Body of pancreas (tissue), 4 donors: ENCODE results near the gene INVS. TPM values are rescaled to one million over a fixed set of nuclear protein-coding genes. Genes with fewer than 3 reads are reported as not detected.

Experiments
- ATAC-seq: fragments of 150-250 bp; one replicate; pipeline ENCODE4 v1.9.1; 2016
- DNase-seq, 4 donors: peaks; one replicate each; pipeline ENCODE4 v3.0.0-alpha.2; 2019
- H3K27ac ChIP-seq, 4 donors: fragments of 200-600 bp; sonication (generic); 1 replicate in 3 of 4; 2 replicates in 1 of 4; pipeline versions ENCODE4 v1.5.1 to v1.6.1; 2016 to 2019; ENCODE audit warnings: mild to moderate bottlenecking in 1 of 4, mixed read lengths in 1 of 4, moderate library complexity in 1 of 4
- H3K27me3 ChIP-seq, 2 donors: fragments of 200-600 bp; sonication (generic); one replicate each; pipeline ENCODE4 v1.6.0; 2016; ENCODE audit warnings: mild to moderate bottlenecking in 1 of 2
- H3K36me3 ChIP-seq, 2 donors: fragments of 200-600 bp; sonication (generic); replicated peaks in 1 of 2; 2 replicates each; pipeline ENCODE4 v1.5.1; 2016; ENCODE audit warnings: low read depth in 2 of 2; ENCODE audit not compliant: insufficient read depth in 1 of 2
- H3K4me1 ChIP-seq: fragments of 200-600 bp; sonication (generic); one replicate; pipeline ENCODE4 v1.6.0; 2016
- H3K4me3 ChIP-seq, 2 donors: fragments of 200-600 bp; sonication (generic); 1 replicate in 1 of 2; 2 replicates in 1 of 2; pipeline ENCODE4 v1.5.1; 2016 to 2019
- H3K9me3 ChIP-seq, 3 donors: fragments of 200-600 bp; sonication (generic); 1 replicate in 2 of 3; 2 replicates in 1 of 3; pipeline ENCODE4 v1.5.1; 2016
- CTCF ChIP-seq, 7 experiments: fragments of 450-650 bp in 4 of 7; fragments of 200-600 bp in 3 of 7; sonication (generic) in 3 of 7; IDR thresholded peaks; one replicate each; pipeline ENCODE4 v1.5.1; 2016 to 2019; ENCODE audit warnings: antibody characterized with exemption in 7 of 7
- POLR2A ChIP-seq, 3 donors: fragments of 450-650 bp; IDR thresholded peaks; one replicate each; pipeline ENCODE4 v1.6.1; 2016; ENCODE audit warnings: antibody characterized with exemption in 3 of 3, mild to moderate bottlenecking in 2 of 3
- WGBS, 2 donors: methylation state at CpG; one replicate each; pipeline ENCODE4 v1.1.5; 2017; 5-methylcytosine and 5-hydroxymethylcytosine counted together
- intact Hi-C: fragments of 100-400 bp; cut with DNase I; formaldehyde crosslinking; loops from one replicate; pipeline ENCODE4 v1.15.1; 2023
- total RNA-seq, 2 donors: library from RNA; depleted of rRNA; stranded (reverse); fragments of >200 nt; gene quantifications; one replicate each; pipeline ENCODE4 v1.1.0, GENCODE V29; 2016

INVS gene
- total RNA-seq, 2 donors from 2014 or later: 28.3 to 29.8 TPM

- TF ChIP-seq POLR2A (IDR thresholded peaks at IDR 0.05) (no peak), CTCF (IDR thresholded peaks at IDR 0.05) (no peak)
- DNase-seq (no peak), ATAC-seq (no peak)
- Histone ChIP-seq H3K4me1 (no peaks in the 10 kb centered on the region), H3K9me3 (peaks cover 0 to 9% (median 0%) of the 10 kb centered on the region in 3 donors), H3K36me3 (no peaks in the 10 kb centered on the region), H3K27ac (no peak overlapping the region), H3K27me3 (no peaks in the 10 kb centered on the region), H3K4me3 (no peak overlapping the region)
- intact Hi-C loops: no loop called here
- WGBS, 2 donors: 79 to 93% methylated on average over 7 of the region's 7 CpGs
Observed at GRCh38 chr9:100281676-100282387, 182.8 kb downstream of the INVS start.

GRCh38 chr9:100282388-100282719 is 183.3 kb downstream of the INVS start:
- H3K9me3 ChIP-seq: peaks cover 0 to 9% (median 0%) of the 10 kb centered on the region in 3 donors
- DNase-seq (no peak), ATAC-seq (no peak)
- H3K4me3 ChIP-seq: no peak overlapping the region
- no peak overlapping the region for H3K27ac ChIP-seq
- intact Hi-C loops: no loop called here
- no peaks in the 10 kb centered on the region for H3K4me1 ChIP-seq
- H3K36me3 ChIP-seq: no peaks in the 10 kb centered on the region
- no peaks in the 10 kb centered on the region for H3K27me3 ChIP-seq
- TF ChIP-seq POLR2A (IDR thresholded peaks at IDR 0.05): no peak
- TF ChIP-seq CTCF (IDR thresholded peaks at IDR 0.05): no peak
- 91 to 97% methylated on average over 4 of the region's 4 CpGs for WGBS, 2 donors

DNA sequence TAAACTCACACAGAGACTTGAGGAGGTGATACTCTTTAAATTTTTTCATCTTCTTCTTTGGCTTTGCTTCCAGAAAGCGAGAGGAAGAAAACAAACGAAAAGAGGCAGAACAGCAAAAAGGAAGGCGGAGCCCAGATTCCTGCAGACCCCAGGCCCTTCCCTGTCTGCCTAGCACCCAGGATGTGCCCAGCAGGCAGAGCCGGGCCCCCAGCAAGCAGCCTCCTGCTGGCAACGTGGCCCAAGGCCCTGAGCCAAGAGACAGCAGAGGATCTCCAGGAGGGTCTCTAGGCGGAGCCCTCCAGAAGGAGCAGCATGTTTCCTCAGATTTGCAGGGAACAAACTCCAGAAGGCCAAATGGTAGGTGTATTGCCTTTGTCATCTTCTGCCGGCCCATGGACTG is 185.2 kb downstream of the INVS start:
- TF ChIP-seq POLR2A (IDR thresholded peaks at IDR 0.05) (no peak), CTCF (IDR thresholded peaks at IDR 0.05) (no peak)
- no peak overlapping the region for H3K4me3 ChIP-seq
- intact Hi-C loops: no loop called here
- no peaks in the 10 kb centered on the region for H3K36me3 ChIP-seq
- H3K4me1 ChIP-seq: no peaks in the 10 kb centered on the region
- ATAC-seq (no peak), DNase-seq (no peak)
- H3K9me3 ChIP-seq: peaks cover 0 to 9% (median 0%) of the 10 kb centered on the region in 3 donors
- 77 to 87% methylated on average over 7 of the region's 7 CpGs for WGBS, 2 donors
- H3K27ac ChIP-seq: no peak overlapping the region
- H3K27me3 ChIP-seq: no peaks in the 10 kb centered on the region

DNA sequence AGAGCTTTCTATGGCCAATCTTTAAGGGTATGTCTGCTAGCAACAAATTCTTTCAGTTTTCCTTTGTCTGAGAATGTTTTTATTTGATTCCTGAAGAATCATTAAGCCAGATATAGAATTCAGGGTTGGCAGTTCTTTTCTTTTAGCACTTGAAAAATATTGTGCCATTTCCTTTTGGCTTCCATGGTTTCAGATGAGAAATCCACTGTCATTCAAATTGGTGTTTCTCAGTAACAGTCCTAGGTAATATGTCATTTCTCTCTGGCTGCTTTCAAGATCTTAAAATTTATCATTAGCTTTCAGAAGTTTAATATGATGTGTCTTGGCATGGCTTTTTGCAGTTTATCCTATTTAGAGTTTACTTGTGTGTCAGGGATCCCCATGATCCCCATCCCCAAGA is 186.0 kb downstream of the INVS start:
- no peaks in the 10 kb centered on the region for H3K36me3 ChIP-seq
- intact Hi-C loops: no loop called here
- H3K27ac ChIP-seq: no peak overlapping the region
- H3K9me3 ChIP-seq: peaks cover 0 to 9% (median 0%) of the 10 kb centered on the region in 3 donors
- H3K27me3 ChIP-seq: no peaks in the 10 kb centered on the region
- no peak overlapping the region for H3K4me3 ChIP-seq
- ATAC-seq (no peak), DNase-seq (no peak)
- no peaks in the 10 kb centered on the region for H3K4me1 ChIP-seq
- TF ChIP-seq POLR2A (IDR thresholded peaks at IDR 0.05) (no peak), CTCF (IDR thresholded peaks at IDR 0.05) (no peak)

GRCh38 chr9:100285601-100286000 is 186.6 kb downstream of the INVS start:
- H3K27ac ChIP-seq: no peak overlapping the region
- 94 to 95% methylated on average over 7 of the region's 7 CpGs for WGBS, 2 donors
- DNase-seq: no peak
- H3K4me3 ChIP-seq: no peak overlapping the region
- no peak for ATAC-seq
- no peaks in the 10 kb centered on the region for H3K36me3 ChIP-seq
- intact Hi-C loops: no loop called here
- peaks cover 0 to 9% (median 0%) of the 10 kb centered on the region in 3 donors for H3K9me3 ChIP-seq
- H3K4me1 ChIP-seq: no peaks in the 10 kb centered on the region
- TF ChIP-seq CTCF (IDR thresholded peaks at IDR 0.05) (no peak), POLR2A (IDR thresholded peaks at IDR 0.05) (no peak)
- H3K27me3 ChIP-seq: no peaks in the 10 kb centered on the region
